Fibroblast of villous mesenchyme (primary cell): ENCODE data around the gene TRPM2. TPM values are rescaled to one million over a fixed set of nuclear protein-coding genes. Genes with fewer than 3 reads are reported as not detected.

Source experiments
- DNase-seq: peaks from one replicate; pipeline ENCODE4 v3.0.0-alpha.2; 2010; ENCODE audit warnings: low read depth
- H3K4me3 ChIP-seq: 2 replicates; pipeline ENCODE4 v1.5.1; 2011; ENCODE audit warnings: low read depth, mild to moderate bottlenecking, low read length
- total RNA-seq: library from RNA; depleted of rRNA; stranded (reverse); fragments of >200 nt; gene quantifications from 2 replicates; pipeline ENCODE4 v1.2.3, GENCODE V29; 2012
- TF ChIP-seq, protein P1 (sequence below): IDR thresholded peaks from 2 replicates; pipeline ENCODE4 v1.5.1; 2012; ENCODE audit warnings: low read depth, mild to moderate bottlenecking, low read length; ENCODE audit not compliant: insufficient read depth

TRPM2 gene
- total RNA-seq, 1 donor: under 0.01 TPM

GRCh38 chr21:44425307-44425894 is 72.0 kb downstream of the TRPM2 start:
- no peak for DNase-seq
- H3K4me3 ChIP-seq: no peak overlapping the region
- TF ChIP-seq, protein P1, sequence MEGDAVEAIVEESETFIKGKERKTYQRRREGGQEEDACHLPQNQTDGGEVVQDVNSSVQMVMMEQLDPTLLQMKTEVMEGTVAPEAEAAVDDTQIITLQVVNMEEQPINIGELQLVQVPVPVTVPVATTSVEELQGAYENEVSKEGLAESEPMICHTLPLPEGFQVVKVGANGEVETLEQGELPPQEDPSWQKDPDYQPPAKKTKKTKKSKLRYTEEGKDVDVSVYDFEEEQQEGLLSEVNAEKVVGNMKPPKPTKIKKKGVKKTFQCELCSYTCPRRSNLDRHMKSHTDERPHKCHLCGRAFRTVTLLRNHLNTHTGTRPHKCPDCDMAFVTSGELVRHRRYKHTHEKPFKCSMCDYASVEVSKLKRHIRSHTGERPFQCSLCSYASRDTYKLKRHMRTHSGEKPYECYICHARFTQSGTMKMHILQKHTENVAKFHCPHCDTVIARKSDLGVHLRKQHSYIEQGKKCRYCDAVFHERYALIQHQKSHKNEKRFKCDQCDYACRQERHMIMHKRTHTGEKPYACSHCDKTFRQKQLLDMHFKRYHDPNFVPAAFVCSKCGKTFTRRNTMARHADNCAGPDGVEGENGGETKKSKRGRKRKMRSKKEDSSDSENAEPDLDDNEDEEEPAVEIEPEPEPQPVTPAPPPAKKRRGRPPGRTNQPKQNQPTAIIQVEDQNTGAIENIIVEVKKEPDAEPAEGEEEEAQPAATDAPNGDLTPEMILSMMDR: no peak

DNA sequence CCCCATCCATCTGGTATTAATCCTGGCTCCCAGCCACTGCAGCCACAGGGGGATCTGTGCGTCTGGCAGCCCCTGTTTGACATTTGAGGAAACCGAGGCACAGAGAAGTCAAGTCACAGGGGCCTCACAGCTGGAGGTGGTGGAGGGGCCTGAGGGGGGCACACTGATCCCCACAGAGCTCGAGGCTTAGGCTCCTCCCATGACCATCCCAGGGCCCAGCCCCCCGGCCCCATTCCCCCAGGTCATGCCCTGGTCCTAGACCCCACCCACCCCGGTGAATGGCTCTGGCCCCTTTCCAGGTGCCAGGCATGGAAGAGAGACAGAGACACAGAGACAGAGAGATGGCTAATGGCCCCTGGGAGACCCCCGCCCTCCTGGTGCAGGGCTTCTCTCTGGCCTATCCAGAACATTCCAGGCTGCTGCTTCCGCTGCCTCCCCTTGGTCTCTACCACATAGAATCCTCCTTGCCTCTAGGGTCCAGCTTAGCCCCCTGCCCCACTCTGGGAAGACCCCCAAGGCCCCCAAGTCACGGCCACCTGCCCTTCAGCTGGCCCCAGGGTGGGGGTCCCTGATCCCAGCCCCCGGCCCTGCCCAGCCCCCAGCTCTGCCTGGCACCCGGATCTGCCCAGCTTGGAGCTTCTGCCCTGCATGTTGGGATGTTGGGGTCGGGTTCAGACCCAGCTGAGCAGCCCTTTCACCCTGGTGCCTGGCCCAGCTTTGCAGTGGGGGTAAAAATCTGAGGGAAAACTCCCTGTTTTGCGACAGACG is 72.7 kb downstream of the TRPM2 start:
- TF ChIP-seq, protein P1: no peak
- DNase-seq: no peak
- H3K4me3 ChIP-seq: no peak overlapping the region

DNA sequence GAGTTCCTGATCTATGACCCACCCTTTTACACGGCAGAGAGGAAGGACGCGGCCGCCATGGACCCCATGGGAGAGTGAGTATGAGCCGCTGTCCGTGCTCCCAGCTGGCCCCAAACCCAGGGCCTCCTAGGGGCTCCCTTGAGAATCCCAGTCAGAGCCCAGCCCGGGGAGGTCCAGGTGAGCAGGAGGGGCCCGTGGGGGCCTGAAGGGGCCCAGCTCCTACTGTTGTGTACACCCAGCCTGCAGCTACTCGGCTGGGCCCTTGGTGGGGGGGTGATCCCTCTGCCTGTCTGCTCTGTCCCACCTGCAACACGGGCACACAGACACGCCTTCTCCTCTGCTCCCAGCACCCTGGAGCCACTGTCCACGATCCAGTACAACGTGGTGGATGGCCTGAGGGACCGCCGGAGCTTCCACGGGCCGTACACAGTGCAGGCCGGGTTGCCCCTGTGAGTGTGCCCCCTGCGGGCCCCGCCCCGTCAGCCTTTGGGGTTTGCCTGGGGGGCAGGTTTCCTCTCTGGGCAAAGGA is 73.3 kb downstream of the TRPM2 start:
- DNase-seq: no peak
- TF ChIP-seq, protein P1: no peak
- no peak overlapping the region for H3K4me3 ChIP-seq

DNA sequence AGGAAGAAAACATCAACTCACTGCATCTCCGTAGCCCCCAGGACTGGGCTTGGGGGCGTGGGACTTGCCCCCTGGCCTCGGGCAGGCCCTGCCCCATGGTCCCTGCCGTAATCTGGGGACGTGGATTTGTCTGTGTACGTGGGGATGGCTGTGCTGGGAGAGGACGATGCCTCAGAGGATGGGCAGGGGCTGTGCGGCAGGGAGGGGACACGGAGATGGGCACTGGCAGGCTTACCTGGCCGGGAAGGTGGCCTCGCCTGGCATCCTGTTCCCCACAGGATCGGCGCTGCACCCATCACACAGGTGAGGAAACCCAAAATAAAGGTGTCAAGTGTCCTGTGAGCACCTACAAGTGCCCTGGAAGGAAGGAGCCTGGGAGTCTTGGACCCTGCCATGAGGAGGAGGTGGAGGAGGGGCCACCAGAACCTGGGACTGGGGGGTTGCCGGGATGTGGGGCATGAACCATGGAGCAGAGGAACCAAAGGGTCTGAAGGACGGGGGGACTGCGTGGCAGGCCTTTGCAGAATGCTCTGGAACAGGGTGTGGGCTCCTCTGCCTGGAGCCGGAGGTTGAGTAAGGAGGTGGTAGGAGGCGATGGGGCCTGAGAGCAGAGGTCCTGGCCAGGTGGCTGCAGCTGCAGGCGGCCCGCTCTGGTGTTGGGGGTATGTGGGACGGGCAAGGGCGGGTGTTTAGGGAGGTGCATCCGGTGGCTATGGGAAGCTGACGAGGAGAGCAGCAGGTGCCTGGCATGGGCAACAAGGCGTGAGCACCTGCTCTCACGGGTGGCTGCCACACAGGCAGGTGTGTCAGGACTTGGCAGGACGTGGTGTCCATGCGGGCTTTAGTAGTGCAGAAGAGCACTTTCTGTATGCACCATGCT is 74.1 kb downstream of the TRPM2 start:
- TF ChIP-seq, protein P1: no peak
- DNase-seq: no peak

DNA sequence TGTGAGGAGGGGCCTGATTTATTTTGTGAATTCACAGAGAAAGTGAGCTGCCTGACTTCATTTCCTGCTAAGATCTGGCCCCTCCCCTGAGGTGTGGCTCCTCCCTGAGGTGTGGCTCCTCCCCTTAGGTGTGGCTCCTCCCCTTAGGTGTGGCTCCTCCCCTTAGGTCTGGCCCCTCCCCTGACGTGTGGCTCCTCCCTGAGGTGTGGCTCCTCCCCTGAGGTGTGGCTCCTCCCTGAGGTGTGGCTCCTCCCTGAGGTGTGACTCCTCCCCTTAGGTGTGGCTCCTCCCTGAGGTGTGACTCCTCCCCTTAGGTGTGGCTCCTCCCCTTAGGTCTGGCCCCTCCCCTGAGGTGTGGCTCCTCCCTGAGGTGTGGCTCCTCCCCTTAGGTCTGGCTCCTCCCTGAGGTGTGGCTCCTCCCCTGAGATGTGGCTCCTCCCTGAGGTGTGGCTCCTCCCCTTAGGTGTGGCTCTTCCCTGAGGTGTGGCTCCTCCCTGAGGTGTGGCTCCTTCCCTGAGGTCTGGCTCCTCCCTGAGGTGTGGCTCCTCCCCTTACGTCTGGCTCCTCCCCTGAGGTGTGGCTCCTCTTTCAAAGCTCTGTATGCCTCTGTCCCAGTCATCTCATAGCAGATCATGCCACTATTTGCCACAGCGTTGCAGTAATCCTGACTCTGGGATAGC is 75.0 kb downstream of the TRPM2 start:
- no peak for DNase-seq
- H3K4me3 ChIP-seq: no peak overlapping the region
- TF ChIP-seq, protein P1: no peak

More for the DNA sequence above, 74.1 kb downstream of the TRPM2 start:
- no peak overlapping the region for H3K4me3 ChIP-seq

GRCh38 chr21:44429894-44430293 is 76.5 kb downstream of the TRPM2 start:
- no peak for DNase-seq
- TF ChIP-seq, protein P1: no peak

More at GRCh38 chr21:44429894-44430293, 76.5 kb downstream of the TRPM2 start:
- H3K4me3 ChIP-seq: no peak overlapping the region
